Activated CD8-positive, alpha-beta memory T cell treated with anti-CD3 and anti-CD28 coated beads for 48 hours (primary cell): Measurements from ENCODE around the gene MBNL2.

ENCODE experiments used
- DNase-seq, 3 experiments: peaks; one replicate each; pipeline ENCODE4 v3.0.0-alpha.2; 2020; ENCODE audit warnings: low read depth in 2 of 3, low spot score in 2 of 3

MBNL2 gene

DNA sequence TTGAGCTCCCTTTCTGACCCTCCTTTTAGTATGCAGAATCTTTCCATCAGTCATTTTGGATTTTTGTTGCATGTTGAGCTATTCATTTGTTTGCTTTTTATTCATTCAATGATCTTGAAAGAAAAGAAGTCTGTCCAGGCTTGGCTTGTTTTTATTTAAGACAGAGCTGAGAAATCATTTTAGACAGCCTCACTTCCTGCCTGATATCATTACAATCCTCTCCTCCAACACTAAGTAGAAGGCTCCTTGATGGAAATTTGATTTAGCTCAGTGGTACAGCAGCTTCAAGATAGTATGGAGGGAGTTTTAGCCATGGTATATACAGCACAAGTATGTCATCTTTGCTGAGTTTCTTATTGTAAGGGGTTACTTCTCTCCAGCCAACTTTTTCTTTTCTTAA, 28.4 kb downstream of the MBNL2 start:
- DNase-seq = no peak

DNA sequence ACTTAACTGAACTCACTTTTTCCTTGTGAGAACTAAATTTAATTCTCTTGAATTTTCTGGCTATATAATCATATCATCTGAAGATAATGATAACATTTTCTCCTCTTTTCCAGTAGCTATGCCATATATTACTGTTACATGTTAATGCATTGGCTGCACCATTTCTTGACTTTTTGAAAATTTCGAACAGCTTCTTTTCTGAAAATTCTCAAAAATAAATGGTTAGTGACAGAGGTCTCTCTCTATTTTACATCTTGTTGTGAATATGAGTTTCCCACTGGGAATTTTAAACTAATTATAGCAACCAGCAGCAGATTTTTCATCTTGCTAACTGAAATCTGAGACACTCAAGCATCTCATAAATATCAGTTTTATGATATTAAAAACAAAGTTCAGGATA, 30.6 kb downstream of the MBNL2 start:
- no peak for DNase-seq

DNA sequence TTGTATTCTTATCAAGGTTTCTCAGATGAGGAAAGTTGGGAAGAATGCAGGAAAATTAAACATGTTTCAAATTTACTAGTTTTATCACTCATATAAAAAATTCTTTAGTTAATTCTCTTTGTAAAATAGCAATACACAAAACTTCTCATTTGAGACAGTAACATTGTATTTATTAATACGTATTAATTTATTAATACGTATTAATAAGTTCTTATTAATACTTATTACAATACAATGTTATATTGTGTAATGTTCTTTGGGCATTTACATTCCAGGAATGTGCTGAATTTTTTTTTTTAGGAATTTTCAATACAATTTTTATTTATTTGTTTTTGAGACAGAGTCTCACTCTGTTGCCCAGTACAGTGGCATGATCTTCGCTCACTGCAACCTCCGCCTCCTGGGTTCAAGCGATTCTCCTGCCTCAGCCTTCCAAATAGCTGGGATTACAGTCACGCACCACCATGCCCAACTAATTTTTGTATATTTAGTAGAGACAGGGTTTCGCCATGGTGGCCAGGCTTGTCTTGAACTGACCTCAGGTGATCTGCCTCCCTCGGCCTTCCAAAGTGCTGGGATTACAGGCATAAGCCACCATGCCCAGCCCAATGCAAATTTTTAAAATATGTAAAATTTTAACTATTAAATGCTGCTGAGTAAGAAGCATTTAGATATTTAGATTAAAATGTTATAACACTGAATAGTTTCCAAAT, 31.6 kb downstream of the MBNL2 start:
- no peak for DNase-seq

DNA sequence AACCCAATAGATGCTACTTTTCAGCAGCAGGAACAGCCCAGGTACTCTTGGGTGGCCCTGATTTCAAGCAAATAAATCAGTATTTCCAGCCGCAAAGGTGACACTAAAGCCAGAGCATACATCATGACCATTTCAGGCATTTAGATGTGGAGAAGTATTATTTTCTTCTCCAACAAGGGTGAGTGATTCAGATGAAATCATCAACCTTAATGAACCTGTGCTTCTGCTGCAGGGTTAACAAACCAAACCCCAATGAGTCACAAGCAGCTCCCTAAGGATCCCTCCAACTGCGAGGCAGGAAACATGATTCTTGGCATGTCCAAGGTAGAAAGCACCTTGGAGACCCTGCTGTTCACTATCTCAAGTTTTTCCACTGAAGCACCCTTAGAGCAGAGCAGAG, 32.7 kb downstream of the MBNL2 start:
- no peak for DNase-seq

DNA sequence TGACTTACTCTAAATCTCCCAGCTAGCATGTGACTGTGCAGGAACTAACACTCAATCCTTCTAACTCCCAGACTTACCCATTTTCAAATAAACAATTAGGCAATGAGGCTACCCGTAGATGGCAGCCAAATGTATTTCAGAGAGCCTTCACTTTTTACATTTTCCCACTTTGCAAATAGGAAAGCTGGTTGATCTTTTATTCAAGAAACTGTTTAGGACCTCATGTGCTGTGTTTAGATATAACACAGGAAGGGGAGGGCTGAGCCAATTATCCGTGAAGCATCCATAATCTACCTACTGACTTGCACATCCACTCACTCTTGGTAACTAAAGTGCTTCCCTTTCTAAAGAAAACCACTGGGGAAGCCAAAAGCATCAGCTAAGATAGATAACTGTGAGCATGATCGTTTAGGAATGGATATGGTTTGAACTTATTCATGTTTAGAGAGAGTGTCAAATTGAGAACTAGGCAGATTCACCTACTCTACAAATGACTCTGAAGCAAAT, 33.4 kb downstream of the MBNL2 start:
- no peak for DNase-seq

DNA sequence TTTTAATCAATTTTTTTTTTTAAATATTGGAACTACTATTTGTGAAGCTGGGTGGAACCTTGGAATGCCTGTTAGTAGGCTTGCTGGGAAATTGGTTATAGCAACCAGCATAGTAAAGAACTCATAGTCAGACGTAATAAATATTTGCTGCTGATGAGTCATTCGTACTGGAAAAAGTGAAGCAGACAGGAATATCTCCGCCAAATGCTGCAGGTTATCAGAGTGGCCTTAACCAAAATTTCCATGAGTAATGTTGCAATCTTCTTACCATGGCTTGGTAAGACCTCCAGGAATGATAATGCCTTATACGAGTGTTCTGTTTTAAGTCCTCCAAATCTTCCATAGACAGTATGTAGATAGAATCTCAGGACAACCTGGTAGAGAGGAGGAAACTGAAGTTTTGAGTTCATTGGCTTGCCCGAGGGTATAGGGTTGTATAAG, 34.2 kb downstream of the MBNL2 start:
- DNase-seq = no peak

DNA sequence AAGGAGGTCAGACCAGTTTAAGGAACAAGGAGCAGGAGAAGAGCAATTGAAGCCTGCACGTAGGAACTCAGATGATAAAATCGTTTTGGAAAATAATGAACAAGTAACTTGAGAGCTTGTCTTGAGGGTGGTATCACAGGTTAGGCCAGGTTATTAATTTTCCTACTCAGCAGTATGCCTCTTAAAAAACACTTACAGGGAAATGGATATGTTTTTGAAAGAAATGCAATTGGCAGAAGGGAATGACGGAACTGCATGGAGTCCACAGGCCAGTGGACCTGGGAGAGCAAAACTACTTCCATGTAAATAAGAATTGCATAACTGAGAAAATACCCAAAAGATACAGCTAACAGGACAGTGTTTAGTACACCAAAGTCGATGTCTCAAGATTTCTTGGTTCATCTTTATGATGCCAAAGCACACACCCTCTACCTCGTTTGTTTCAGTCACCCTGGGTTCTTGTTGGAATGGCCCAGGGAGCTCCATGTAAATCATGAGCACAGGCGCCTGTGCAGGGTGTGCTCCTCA, 35.2 kb downstream of the MBNL2 start:
- DNase-seq = no peak

DNA sequence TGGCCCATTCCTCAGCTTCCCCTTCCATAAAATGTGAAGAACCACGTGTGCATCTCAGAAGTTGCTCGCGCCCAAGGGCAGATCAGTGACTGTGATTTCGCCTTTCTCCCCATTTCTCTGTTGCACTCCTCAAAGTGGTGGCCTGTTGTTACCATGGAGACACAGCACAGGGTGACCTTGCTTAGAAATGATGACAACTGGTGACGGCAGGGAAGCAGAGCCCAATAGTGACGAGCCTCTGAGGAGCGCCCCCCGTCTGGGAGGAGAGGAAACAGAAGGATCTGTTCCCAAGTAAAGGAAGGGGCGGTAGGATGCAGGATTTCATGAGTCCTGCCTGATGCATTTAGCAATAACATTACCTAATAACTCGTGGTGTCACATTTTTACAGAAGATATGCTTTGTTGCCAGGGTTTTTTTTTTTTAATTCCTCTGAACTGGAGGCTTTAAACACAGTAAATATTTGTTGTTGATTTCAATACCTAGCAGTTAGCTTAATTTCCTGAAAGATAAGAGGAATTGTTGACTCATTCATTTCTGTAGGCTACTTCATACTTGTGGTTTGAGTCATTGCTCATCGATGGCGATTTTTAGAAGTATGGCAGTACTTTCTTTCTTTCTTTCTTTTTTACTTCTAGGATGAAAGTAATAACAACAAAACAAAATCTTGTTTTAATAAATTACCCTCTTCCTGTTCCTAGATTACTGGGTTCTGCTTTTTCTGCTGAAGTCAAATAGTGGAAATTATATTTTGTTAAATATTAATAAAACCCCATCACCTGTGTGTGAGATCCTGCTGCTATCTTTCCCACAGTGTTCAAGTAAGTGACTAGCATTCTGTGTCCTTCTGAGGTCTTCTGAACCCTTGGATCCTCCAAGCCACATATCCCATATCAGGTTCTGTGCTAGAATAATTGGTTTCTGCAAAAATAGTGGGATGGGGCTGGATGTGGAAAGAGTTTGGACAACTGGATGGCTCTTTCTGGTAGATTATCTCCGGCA, 36.0 kb downstream of the MBNL2 start:
- DNase-seq = no peak

DNA sequence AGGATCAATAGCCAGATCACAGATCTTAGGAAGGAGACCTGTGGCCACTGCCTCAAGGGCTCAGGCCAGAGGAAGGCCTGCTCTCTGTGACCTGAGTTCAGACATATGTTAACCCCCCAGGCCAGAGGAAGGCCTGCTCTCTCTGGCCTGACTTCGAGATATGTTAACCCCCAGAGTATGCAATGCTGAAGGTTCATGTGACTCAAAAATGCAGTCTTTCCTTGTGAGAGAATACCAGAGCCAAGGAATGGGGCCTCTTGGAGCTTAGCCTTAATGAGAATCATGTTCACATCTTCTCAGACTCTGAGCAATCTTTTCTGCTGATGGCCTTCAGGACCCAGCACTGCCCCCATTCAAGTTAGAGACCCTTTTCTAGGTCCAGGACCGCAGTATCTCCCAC, 36.7 kb downstream of the MBNL2 start:
- DNase-seq = no peak

DNA sequence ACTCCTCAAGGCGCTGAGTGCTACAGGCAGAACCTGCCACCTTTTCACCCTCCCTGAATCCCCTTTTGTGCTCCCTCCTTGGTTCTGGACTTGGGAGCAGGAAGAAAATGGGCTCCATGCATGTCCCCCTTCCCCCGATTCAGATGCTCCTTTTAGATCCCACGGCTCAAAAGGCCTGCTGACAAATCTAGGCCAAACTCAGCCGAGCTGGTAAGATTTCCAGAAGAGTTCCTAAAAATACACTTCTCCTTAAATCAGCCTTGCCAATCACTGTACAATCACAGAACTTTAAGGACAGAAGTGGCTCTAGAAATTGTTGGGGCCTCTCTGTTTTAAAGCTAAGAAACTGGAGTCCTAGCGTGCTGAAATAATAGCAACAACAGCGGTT, 37.3 kb downstream of the MBNL2 start:
- DNase-seq = no peak

DNA sequence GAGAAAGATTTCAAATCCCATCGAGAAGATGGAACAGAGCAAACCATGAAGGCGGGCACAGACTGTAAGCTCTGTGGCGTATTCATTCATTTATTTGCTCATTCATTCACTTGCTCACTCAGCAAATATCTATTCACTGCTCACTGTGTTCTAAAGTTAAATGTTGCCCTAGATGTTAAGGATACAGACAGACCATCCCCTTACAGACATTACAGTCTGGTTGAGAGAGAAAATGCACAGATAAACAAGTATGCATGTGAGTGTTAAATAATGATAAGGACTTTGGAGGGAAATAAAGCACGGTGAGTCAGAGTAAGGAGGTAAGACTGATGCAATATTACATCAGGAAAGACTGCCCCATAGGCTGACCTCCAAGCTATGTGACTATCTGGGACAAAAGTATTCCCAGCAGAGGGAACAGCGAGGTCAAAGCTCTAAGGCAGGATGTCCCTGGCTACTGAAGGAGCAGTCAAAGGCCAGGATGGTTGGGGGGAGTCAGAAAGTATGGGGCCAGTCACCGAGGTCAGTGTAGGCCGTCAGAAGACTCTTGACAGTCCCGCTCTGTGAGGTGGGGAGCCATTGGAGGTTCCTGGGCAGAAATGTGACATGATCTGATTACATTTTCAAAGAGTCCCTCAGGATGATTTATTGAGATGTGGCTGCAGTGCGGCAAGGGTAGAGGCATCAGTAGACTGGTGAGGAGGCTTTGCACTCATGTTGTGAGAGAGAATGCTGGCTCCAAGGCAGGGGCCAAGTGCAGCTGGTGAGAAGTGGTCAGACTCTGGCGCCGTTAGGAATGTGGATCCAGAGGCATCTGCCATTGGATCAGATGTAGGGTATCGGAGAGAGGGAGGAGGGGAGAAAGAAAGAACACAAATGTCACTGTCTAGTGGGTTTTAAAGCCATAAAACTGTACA, 37.9 kb downstream of the MBNL2 start:
- no peak for DNase-seq

DNA sequence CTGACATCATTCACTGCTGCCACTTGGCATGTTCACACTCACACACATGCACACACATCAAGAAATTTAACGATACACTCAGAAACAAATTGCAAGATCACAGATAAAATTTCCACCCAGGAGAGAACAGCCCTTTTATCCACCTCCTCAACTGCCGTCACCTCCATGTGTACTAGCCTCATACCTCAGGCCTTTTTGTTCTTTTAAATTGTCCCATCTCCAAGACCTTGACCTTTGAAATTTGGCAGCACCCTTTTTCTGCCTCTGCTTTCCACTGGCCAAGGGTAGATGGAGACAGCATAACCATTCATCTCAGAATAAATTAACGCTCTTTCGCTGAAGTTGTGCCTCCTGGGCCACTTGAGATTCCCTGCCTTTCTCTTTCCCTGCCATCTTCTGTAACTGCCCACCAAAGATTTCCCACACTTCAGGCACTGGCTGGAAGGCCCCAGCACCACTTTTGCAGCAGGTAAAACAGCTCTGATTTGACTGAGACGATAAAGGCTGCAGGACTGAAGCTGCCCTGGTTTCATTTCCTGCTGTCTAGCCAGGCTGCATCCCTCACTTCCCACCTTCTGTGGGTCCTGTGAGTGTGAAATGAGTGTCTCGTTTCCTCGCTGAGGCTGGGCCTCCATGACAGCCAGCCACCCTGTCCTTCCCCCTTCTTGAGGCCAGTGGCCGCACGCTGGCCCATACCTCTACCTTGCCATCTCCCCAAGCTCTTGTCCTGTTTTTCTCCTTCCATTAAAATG, 39.3 kb downstream of the MBNL2 start:
- DNase-seq = no peak

DNA sequence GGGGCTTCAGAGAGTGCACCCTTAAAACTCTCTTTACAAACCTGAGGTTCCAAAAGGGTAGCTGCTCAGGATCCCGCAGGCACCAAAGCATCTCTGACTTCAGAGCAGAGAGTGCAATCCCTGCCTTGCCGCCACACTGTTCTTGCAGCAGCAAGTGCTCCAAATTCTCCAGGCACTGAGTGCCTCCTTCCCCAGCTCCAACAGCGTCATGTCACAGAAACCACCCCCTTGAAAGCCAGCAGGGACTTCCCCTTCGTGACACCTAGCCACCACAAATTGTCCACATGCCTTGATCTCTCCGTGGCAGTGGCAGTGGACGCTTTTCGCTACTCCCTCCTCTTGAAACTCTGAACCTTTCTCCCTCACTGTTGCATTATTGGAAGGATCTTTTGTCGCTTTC, 39.9 kb downstream of the MBNL2 start:
- no peak for DNase-seq

DNA sequence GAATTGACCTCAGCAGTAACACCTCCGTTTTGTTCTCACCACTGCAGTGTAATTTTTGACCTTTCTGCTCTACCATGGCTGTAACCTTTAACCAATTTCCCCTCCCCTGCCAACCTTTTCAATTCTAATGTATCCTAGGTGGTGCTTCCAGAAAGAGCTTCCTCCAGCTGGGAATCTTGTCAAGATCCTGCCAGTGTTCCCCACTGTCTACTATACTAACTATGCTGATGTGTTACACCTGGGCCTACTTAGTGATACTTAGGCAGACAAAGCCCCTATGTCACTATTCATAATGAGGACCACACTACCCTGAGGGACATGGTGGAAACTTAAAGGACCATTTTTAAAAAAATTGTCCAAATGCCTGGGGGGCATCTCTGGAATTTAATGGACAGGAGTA, 41.0 kb downstream of the MBNL2 start:
- no peak for DNase-seq

DNA sequence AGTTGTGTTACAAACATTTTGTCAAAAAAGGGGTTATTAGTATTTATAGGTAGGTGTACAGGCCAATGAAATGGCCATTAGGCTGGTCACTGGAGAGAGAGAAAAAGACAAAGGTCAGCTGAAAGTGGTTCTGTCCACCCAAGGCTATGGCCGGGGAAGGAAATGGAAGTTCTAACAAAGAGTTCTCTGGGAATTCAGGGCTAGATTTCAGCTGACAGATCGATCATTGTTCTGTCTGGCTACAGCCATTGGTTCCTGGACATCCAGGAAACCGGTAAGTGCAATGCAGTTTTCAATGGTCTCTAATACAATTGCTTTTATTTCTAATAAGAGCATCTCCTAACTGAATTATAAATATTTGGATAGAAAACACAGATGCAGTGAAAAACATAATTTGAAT, 42.5 kb downstream of the MBNL2 start:
- DNase-seq = no peak

DNA sequence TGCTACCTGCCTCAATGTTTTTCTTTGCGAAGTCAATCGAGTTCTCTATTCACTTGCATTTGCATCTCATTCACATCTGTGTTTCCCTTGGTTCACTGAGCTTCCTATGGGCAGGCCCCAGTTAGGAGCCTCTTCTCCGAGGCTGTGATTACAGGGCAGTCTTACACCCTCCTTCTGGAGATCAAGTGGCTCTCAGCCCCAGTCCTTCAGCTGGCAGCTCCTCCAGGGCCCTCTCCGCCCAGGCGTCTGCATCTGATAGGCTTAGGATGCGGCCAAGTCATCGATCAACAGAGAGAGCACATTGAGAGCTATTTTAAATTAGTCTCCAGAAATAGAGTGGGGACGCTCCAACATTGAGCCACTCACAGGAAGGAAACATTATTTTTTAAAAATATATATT, 44.2 kb downstream of the MBNL2 start:
- DNase-seq = no peak

DNA sequence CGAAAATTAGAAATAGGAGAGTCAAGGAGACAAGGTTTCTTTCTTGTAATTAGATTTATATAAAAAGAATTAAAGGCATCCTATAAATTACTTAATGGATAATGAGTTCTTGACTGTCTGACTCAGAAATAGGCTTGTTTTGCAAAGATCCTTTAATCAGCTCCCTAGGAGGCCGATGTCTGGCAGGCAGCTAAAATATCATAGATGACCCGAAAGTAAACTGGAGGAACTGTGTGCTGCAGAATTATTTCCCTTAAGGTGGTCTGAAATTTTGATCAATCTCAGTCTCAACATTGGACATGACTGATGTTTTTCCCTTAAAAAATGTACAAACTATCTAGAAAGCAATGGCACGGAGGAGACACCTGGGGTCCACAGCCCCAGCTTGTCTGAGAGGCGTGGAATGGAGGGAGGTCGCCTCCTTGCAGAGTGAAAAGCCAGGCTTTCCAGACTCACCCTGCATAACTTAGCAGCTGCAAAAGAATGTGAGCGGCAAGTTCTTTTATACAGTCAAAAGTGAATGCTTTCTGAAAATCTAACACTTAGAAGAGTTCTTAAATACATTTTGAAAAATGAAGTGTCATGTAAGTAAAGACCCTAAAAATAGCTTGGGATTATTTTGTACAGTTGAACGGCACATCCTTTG, 44.8 kb downstream of the MBNL2 start:
- no peak for DNase-seq

DNA sequence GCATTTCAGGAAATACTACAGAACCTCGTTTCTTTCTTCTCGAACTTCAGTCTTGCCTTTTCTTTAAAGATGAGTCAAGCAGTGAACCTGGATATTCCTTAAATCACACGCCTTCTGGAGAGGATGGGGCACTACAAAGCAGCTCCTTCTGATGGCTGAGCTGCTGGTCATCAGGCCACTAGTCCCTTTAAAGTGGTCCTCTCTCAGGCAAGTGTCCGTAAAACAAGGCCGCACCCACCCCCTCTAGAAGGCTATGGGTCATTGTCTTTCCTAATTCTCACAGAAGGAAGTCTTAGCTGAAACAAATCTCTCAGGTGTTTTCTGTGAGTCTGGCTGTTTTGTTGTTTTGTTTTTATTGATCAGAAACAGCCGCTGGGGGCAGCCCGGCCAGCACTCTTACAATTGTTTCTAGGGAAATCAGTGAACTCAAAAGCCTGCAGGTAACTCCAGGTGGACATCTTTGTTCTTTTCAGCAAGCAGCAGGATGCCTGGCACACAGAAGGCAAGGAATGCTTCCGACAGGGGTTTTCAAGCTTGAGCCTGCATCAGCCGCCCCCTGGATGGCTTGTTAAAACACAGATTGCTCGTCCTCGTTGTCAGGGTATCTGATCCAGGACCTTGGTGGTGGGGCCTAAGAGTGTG, 45.4 kb downstream of the MBNL2 start:
- no peak for DNase-seq

DNA sequence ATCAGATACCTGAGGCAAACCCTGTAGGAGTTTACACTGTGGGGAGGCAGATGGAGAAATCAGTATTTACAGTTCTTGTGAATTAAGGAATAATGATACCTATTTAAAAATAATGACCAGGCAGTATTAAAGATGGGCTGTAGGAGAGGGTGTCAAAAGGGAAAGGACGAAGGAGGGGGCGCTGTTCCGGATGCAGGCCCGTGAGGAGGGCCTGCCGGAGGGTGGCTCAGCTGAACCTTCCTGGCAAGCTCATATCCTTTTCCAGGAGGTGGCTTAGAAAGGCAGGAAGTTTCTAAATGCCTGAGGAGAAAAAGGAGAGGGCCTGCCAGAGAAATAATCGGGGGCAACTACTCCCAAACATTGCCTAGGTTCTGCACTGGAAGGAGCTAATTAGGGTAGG, 46.6 kb downstream of the MBNL2 start:
- DNase-seq = no peak
